ENCODE results near the gene CDHR5.

CDHR5 gene

DNA sequence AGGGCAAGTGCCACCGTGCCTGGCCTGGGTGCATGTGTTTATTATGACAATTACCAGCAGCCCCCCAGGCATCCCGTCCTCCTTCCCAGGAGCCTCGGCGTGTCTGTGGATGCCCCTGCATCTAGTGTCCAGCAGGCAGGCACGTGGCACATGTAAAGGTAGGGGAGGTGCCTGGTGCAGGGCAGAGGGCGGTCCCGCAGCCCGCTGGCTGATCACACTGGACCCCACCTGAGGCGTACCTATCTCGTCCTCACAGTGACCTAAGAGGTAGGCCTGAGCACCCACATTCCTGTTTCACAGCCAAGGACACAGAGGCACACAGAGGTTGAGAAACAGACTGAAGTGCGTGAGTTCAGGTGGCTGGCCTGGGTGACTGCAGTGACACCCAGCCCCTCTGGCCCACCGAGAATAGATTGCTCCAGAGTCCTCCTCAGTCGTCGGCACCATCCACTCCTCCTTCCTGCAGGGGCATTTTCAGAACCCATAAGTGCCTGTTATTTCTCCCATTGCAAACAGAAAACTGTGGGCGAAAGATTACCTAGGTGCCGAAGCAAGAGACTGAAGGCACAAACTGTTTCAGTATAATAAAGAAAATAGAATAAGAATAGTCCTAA, 51.5 kb downstream of the CDHR5 start:
- TF ChIP-seq POLR2A (IDR thresholded peaks at IDR 0.05; ENCODE audit: low read depth, low read length) = no peak
- DNase-seq (ENCODE audit: insufficient read length, low spot score) (no peak), FAIRE-seq (no peak)

DNA sequence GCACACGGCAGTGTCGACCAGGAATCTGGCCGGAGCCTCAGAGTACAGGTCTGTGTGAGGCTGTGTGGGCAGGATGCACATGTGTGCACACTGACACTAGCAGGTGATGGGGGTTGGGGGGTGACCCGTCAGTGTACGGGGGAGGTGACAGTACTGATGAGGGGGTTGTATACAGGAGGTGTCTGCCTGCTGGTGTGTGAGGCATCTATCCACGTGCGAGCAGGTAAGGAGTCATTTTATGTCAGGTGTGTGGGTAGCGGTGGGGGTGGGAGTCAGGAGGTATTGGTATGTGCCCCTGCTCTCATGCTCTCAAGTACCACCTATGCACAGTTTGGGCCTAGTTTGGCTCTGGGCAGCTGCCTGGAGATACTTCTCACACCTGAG, 53.0 kb downstream of the CDHR5 start:
- FAIRE-seq (no peak), DNase-seq (ENCODE audit: insufficient read length, low spot score) (no peak)
- no peak for TF ChIP-seq POLR2A (IDR thresholded peaks at IDR 0.05; ENCODE audit: low read depth, low read length)

DNA sequence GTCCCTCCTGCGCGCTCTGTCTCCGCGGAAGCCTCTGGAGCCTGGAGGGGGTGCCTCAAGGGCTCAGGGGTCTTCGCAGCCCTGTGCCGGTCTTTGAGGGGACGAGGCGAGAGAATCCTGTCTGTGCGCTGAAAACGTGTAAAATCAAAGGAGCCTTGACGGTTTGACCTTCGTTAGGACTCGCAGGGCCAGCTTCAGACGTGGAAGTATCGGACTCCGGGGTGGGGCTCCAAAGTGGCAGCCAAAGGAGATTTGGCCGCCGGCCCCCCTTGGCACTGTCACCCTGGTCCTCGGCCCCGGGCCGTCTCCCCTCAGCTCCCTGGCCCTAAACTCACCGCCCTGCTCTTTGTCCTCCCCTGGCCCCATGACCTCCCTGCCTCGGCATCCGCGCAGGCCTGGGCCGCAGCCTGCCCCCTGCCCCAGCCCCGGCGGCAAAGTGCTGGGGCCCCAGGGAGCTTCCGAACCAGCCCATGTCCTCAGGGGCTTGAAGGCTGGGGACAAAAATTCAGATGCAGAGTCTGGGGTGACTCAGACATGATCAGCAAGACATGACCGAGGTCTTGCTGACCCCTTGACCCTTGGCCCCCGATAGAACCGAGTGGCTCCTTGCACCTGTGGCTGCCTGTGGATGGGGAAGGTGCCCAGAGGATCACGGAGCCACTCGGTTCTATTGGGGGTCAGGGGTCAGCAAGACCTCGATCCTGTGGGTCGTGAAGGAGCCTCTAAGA, 55.4 kb downstream of the CDHR5 start:
- TF ChIP-seq POLR2A (IDR thresholded peaks at IDR 0.05; ENCODE audit: low read depth, low read length) = peak; percentile 8; the same call in 1 of the 2 replicates
- DNase-seq (ENCODE audit: insufficient read length, low spot score) (no peak), FAIRE-seq (no peak)

DNA sequence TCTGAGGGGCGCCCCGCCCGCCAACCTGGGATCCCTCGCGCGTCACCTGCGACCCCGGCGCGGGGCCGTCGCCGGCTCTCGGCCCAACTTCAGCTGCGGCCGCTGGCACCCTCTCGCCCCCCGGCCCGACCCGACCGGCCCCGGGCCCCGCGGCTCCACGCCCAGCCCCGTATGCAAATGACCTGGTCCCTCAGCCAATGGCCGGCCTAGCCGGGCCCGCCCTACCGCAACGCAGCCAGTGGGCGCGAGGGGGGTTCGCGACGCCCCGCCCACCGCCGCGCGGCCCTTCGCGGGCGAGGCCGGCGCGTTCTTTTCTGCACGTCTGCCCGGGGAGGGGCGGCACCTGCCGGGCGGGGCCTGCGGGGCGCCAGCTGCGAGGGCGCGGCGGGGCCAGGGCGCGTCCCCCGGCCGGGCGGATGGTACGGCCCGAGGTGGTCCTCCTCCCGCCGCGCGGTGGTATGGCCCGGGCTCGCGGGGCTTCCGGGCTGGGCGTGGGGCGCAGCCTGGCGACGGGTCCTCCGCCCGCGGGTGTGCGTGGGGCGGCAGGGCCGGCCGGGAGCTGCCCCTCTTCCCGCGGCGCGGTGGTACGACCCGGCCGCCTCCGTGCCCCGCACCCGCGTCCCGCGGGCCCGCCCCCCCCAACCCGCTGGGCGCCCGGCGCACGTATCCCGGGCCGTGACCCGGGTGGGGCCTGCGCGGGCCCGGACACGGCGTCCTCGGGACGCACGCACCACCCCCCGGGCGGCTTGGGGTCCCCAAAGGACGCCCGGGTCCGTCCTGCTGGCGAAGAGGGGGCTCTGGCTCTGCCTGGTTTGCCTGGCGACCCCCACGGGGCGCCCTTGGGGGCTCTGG, 56.2 kb downstream of the CDHR5 start:
- peak; percentile 99 for DNase-seq (ENCODE audit: insufficient read length, low spot score)
- TF ChIP-seq POLR2A (IDR thresholded peaks at IDR 0.05; ENCODE audit: low read depth, low read length) = peak; percentile 68; the same call in 1 of the 2 replicates
- no peak for FAIRE-seq

DNA sequence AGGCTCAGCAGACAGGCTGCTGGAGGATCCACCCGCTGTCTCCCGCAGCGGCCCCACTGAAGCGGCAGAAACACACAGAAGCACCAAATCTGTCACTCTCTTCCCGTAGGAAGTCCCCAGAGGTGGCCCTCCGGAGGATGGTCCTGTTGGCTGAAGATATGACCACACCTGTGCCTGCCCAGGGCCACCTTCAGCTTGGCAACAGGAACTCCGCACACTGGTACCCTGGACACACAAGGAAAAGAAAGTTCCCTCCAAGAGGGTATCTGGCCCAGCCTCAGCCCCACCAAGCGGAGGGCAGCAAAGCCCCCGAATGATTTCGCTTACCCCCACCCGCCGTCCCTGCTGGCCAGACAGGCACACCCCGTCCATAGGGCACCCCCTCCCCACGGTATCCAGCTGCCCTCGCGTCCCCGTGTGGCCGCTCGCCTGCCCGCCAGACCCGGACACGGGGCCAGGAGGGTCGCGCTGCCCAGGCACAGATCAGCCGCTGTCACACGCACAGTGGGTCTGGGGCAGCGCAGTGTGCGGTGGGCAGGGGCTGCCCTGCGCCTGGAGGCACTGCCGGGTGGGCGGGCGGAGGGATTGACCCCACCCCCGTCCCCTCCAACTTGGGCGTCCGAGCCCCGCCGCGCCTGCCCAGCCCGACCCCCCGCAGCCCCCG, 57.0 kb downstream of the CDHR5 start:
- no peak for FAIRE-seq
- no peak for DNase-seq (ENCODE audit: insufficient read length, low spot score)
- peak; percentile 27; the same call in 1 of the 2 replicates for TF ChIP-seq POLR2A (IDR thresholded peaks at IDR 0.05; ENCODE audit: low read depth, low read length)

DNA sequence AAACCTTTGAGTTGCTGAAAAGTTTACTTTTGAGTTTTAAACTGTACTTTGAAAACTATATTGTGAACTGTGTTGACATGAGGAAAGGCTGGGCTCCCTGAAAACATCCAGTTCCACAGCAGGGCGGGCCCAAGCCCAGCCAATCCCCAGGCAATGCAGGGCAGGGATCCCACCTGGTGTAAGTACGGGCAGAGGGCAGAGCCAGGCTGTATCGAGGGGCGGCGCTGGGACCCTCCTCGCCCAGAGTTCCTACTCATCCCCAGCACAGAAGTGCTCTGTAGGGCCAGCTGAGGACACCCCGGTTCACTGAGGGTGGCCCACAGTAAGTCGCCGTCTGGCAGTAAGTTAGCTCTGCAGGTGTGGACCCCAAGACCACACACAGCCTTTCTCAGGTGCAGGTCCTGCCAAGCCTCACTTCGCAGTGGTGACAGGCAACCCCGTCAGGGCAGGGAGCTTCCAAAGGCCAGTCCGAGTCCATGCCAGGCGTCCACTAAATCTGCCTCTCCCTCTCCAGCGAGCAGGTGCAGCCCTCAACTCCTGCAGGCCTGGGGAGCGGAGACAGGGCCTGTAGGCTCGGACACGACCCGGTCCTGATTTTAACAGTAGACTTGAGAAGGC, 57.6 kb downstream of the CDHR5 start:
- no peak for DNase-seq (ENCODE audit: insufficient read length, low spot score)
- no peak for FAIRE-seq
- TF ChIP-seq POLR2A (IDR thresholded peaks at IDR 0.05; ENCODE audit: low read depth, low read length) = no peak
